NB4 (cell line): Measurements from ENCODE around the gene CCNYL1.
"Not testable (repeated sequence)": the region's sequence is repeated elsewhere in the genome, so short reads cannot be mapped to it uniquely, and the experiment has no call there.

Experiments used
- DNase-seq: peaks from one replicate; pipeline ENCODE4 v3.0.0; 2010; ENCODE audit warnings: low read depth
- H3K4me3 ChIP-seq: one replicate; pipeline ENCODE4 v1.5.1; 2011; ENCODE audit warnings: mild to moderate bottlenecking, low read depth, low read length, moderate library complexity
- MYC ChIP-seq: IDR thresholded peaks from 2 replicates; pipeline ENCODE4 v1.6.1; 2011; ENCODE audit warnings: low read depth, low read length
- POLR2A ChIP-seq: IDR thresholded peaks from 2 replicates; pipeline ENCODE4 v1.6.1; 2011; ENCODE audit warnings: mild to moderate bottlenecking; ENCODE audit not compliant: insufficient read length; ENCODE audit errors: extremely low read depth
- TF ChIP-seq, protein P1 (sequence below): IDR thresholded peaks from 2 replicates; pipeline ENCODE4 v1.6.1; 2011; ENCODE audit warnings: low read depth, low read length
- TF ChIP-seq, protein P2 (sequence below): IDR thresholded peaks from one replicate; pipeline ENCODE4 v1.5.1; 2012; ENCODE audit warnings: low read depth, low read length

CCNYL1 gene

DNA sequence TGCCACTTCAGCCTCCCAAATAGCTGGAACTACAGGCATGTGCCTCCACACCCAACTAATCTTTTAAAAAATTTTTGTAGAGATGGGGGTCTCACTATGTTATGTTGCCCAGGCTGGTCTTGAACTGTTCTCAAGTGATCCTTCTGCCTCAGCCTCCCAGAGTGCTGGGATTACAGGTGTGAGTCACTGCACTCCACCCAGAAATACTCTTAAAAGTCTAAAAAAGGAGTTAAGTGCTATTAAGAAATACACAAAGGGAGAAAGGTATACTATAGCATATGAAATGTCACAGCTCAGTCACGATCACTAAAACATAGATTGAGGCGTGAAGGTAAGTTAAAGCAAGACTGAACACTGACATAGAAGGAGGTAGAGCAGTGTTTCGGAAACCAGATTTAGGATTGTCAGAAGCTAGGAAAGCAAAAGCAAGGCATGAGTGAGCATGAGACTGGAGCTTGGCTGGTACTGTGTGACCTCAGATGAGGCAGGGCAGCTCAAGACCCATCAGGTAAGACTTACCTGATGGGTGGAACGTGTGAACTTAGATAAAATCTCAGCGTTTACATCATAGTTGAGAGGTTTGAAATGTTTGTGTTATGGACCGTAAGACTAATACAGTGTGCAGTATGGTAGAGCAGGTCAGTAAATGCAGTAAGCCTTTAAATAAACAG lies 9.2 kb downstream of the CCNYL1 start:
- TF ChIP-seq, protein P1, sequence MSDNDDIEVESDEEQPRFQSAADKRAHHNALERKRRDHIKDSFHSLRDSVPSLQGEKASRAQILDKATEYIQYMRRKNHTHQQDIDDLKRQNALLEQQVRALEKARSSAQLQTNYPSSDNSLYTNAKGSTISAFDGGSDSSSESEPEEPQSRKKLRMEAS: no peak
- TF ChIP-seq MYC (no peak), POLR2A (no peak)
- TF ChIP-seq, protein P2, sequence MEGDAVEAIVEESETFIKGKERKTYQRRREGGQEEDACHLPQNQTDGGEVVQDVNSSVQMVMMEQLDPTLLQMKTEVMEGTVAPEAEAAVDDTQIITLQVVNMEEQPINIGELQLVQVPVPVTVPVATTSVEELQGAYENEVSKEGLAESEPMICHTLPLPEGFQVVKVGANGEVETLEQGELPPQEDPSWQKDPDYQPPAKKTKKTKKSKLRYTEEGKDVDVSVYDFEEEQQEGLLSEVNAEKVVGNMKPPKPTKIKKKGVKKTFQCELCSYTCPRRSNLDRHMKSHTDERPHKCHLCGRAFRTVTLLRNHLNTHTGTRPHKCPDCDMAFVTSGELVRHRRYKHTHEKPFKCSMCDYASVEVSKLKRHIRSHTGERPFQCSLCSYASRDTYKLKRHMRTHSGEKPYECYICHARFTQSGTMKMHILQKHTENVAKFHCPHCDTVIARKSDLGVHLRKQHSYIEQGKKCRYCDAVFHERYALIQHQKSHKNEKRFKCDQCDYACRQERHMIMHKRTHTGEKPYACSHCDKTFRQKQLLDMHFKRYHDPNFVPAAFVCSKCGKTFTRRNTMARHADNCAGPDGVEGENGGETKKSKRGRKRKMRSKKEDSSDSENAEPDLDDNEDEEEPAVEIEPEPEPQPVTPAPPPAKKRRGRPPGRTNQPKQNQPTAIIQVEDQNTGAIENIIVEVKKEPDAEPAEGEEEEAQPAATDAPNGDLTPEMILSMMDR: no peak
- no peak for DNase-seq
- H3K4me3 ChIP-seq: no peak overlapping the region

DNA sequence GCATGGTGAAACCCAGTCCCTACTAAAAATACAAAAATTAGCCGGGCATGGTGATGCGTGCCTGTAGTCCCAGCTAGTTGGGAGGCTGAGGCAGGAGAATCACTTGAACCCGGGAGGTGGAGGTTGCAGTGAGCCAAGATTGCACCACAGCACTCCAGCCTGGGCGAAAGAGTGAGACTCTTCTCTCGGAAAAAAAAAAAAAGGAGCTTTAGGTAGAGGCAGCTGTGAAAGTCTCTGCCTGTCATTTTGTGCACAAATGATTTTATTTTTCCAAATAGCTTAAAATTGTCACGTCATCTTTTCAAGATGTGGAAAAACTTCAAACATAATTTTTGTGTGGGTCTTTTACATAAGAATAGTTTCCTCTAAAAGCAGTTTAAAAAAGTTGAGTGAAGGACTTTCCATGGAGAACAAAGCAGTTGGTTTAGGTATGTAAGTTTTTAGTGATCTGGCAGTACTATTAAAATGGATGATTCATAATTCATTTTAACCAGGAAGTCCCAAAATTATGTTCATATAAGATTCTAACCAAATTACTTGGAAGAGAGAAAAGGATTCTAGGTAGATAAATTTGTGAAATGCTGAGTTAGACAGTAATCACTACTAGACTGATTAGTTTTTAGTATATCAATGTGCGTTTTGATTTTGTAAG lies 11.5 kb downstream of the CCNYL1 start:
- DNase-seq: no peak
- TF ChIP-seq, protein P1: no peak
- TF ChIP-seq MYC: no peak
- no peak for TF ChIP-seq POLR2A
- TF ChIP-seq, protein P2: no peak
- no peak overlapping the region for H3K4me3 ChIP-seq

DNA sequence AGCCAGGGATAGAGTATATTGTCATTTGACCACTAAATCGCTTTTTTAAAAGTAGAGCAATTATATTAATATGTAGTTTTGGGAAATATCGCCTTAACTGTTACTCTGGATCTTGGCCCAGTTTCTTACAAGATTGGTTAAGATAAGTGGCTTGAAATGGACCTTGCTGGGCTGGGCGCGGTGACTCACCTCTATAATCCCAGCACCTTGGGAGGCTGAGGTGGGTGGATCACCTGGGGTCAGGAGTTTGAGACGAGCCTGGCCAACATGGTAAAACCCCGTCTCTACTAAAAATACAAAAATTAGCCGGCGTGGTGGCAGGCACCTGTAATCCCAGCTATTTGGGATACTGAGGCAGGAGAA lies 12.0 kb downstream of the CCNYL1 start:
- not testable (repeated sequence) for H3K4me3 ChIP-seq, DNase-seq

DNA sequence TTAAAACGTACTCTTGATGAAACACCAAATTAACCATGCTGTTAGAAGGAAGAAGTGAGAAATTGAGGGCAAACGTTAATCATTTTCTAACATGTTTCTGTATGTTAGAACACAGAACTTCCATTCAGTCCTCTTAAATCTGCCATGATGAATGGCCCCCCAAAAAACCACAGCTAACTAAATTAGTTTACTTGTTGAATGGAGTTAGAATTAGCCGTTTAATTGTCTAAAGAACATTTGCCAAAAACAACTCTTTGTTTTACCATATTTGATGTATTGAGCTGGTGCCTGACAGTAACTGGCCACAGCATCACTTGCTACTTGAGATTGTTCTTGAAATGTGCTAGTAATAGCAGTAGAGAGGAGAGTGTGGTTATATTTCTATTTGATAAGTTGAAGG lies 12.7 kb downstream of the CCNYL1 start:
- no peak overlapping the region for H3K4me3 ChIP-seq
- TF ChIP-seq, protein P1: no peak
- TF ChIP-seq, protein P2: no peak
- DNase-seq: no peak

DNA sequence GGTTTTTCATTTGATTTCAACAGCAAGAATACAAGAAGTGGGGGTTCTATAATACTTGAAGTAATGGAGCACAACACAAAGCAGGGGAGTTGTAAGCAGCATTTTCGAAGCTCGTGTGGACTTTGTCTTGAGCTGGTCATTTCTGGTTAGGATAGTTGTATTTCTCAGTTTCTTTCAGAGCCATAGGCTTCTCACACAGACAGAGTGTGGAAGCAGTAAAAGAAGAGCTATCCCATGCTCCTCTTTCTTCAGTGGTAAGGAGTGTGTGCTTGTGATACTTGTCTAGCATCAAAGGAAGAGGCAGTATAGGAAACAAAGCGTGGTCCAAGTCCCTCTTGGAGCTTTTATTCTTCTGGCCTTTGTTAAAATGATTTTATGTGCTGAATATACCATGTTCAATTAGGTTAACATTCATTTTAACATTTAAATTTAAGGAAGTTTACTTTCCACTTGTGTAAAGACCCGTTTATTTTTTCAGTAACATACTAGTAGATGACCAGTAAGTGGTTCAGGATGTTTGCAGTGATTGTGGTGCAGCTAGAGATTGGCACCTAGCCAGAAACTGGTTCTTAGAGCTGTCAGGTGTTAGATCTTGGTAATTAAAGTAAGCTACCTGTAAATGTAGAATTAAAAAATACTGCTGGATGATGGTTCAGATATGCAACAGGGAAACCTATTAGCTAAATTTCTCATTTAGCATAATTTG lies 14.6 kb downstream of the CCNYL1 start:
- no peak for TF ChIP-seq MYC
- TF ChIP-seq, protein P1: no peak
- TF ChIP-seq POLR2A: no peak
- TF ChIP-seq, protein P2: no peak
- no peak overlapping the region for H3K4me3 ChIP-seq
- DNase-seq: no peak

DNA sequence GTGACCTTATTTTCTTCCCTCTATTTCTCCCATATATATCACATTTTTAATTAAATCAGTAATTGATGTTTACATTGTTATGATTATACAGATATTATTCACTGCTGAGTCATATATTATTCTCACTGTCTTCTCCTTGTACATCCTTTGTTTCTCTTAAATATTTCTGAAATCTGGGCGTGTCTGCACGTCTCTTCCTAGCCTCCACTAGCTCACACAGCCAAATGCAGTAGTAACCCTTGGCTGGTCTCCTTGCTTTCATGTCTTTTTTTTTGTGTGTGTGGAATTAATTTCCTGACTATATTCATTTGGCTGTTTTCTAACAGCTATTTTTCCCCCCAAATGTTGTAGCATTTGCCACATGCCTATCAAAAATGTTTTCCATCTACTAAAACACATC lies 15.8 kb downstream of the CCNYL1 start:
- no peak overlapping the region for H3K4me3 ChIP-seq
- TF ChIP-seq, protein P2: no peak
- TF ChIP-seq, protein P1: no peak
- TF ChIP-seq POLR2A (no peak), MYC (no peak)
- no peak for DNase-seq
